Measurements from ENCODE around the gene SLX9.
"Not testable (repeated sequence)": the region's sequence is repeated elsewhere in the genome, so short reads cannot be mapped to it uniquely, and the experiment has no call there.

Gene SLX9

DNA sequence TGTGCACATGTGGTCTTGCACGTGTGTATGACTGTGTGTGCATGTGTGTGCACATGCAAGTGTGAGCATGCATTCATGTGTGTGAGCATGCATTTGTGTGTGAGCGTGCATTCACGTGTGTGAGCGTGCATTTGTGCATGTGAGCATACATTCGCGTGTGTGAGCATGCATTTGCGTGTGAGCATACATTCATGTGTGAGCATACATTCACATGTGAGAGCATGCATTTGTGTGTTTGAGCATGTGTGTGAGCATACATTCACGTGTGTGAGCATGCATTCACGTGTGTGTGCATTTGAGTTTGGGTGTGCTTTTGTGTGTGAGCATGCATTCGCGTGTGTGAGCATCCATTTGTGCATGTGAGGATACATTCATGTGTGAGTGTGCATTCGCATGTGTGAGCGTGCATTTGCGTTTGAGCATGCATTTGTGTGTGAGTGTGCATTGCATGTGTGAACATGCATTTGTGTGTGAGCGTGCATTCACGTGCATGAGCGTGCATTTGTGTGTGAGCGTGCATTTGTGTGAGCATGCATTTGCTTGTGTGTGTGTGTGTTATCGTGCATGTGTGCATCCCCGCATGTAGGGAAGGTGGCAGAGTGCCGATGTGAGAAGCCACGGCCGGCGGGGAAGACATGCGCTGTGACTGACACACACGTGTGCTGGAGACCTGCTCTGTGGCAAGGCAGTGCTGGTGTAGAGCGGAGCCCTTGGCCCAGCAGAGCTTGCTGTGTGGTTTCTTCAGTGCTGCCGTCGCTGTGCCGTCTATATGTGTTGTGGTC is 37.4 kb upstream of the SLX9 start:
- no peak for DNase-seq (ENCODE audit: low read depth)

DNA sequence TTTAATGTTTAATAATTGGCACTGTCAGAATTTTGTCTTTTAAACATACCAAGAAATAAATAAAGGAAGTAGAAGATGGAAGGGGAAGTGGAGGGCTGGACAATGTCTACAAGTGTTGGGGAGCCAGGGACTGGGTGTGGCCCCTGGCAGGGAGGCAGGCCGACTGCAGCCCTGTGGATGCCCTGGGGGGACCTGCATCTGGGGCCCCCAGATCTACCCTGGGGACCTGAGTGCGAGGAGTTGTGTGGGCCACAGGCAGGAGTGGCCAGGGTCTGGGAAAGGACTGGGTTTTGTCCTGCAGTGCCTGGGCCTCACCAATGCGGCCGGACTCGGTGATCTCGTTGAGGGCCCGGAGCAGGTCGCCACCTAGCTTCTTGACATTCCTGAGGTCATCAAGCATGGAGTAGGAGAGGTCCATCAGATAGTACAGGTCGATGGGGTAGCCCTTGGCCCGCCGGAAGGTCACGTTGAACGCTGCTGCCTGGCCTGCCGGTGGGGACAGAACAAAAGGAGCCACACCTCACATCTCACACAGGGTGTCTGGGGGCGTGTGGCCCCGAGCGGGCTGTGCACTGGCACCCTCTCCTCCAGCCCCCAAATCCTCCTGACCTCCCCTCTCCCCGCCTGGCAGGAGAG is 36.7 kb upstream of the SLX9 start:
- DNase-seq (ENCODE audit: low read depth), result no peak

DNA sequence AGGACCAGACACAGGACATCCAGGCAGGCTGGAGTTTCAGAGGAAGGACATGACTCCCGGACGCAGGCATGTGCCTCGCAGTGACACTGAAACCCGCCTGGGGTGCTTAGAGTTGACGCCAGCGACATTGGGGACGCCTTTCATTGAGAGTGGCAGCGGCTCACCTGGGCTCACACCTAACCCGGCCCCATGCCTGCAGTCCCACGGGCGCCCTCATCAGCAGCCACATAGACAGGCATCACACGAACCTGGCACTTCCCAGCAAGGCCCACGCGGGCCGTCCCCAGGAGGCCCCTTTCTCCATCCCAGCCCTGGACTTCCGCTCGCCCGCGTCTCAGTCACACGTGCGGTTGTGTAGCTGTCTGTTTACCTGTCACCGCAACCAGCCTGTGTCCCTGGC is 36.1 kb upstream of the SLX9 start:
- no peak for DNase-seq (ENCODE audit: low read depth)

DNA sequence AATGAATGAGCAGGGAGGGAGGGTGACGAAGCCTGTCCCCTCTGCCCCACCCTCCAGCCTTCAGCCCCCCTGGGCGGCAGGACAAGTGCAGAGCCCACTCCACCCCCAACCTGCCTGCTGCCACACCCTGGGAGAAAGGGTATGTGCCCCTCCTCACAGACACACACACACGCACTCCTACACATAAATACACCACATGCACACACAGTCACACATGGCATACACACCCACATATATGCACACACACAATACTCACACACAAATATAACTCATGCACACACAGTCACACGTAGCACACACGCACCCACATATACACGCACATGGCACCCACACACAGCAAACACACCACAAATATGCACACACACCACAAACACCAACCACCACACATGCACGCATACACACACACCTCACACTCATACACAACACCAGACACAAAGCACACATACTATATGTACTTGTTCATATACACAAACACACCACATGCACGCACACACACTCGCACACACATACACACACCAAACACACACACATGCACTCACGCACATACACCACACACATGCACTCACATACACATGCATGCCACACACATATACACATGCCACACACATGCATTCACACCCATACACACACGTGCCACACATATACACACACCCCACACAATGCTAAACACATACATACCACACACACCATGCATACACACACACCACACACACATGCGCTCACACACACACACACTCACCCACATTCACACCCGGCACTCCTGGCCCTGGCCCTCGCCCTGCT is 35.5 kb upstream of the SLX9 start:
- DNase-seq (ENCODE audit: low read depth), result no peak

DNA sequence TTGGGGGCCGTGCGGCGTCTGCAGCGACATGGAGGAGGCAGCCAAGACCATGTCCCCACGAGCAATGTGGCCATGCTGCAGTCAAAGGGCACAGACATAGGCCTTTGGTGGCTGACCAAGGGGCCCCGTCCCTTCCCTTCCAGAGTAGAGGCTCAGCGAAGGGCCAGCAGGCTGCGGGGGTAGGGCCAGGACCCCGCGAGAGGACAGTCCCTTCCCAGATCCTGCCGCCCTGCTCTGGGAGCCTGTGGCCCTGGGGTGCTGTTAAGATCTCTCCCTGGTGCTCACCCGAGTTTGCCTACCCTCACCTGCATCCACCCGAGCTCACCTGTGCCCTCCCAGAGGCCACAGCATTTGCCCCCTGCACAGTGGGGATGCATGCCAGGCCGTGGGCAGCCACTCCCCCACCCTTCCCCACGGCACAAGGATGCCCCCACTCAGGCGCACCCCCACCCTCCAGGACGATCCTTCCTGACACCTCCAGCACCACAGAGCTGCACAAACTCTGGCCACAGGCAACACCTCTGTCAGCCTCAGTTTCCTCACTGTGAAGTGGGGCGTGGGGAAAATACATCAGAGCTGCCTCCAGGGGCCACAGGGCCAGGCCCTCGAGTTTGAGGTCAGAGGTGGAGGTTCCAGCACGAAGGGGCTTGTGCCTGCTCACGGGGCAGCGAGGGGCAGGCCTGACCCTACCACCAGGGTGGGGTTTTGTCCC is 34.7 kb upstream of the SLX9 start:
- no peak for DNase-seq (ENCODE audit: low read depth)

DNA sequence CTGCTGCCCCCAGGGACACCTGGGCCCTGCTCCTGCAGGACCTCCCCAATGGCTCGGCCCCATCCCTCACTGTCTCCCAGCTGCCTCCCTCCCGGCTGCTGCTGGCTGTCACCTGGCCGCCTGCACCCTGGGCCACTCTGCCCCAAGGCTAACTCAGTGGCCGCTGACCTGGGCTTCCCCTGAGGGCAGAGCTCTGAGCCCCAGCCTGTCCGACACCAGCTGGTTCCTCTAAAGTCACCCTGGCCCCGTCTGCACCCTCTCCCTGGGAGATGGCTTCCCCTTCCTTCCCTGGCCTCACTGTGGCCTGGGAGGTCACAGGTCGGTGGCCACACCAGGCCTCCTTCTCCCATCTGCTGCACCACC is 34.1 kb upstream of the SLX9 start:
- DNase-seq (ENCODE audit: low read depth), result no peak

DNA sequence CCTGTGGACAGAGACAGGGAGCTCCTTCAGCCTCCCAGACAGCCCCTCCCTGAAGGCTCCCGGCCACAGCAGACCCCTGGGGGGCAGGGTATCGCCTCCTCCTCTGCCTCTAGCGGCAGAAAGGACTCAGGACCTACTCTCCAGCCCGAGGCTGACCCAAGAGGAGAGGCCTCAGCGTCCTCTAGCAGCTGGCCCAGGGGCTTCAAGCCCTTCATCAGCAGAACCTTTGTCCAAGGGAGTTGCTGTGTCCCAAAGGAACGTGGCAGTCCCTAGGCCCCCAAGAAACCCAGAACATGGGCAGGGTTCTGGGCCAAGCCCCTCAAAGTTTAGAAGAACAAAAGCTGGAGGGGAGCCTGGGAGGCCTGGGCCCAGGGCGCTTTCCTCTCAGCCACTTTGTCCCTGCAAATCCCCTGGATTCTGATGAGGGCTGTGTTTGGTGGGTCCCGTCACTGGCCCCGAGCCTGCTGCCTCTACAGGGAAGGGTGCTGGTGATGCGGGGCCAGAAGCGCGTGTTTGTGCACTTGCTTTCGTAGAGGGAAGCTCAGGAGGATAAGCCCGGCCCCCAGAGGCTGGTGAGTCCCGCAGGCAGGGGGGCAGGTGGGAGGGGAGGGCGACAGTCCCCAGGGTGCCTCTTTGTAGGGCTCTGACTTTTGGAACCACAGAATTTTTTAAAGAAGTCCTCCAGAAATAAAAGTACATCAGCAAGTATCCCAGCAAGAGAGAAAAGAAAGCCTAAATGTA is 32.4 kb upstream of the SLX9 start:
- no peak for DNase-seq (ENCODE audit: low read depth)

DNA sequence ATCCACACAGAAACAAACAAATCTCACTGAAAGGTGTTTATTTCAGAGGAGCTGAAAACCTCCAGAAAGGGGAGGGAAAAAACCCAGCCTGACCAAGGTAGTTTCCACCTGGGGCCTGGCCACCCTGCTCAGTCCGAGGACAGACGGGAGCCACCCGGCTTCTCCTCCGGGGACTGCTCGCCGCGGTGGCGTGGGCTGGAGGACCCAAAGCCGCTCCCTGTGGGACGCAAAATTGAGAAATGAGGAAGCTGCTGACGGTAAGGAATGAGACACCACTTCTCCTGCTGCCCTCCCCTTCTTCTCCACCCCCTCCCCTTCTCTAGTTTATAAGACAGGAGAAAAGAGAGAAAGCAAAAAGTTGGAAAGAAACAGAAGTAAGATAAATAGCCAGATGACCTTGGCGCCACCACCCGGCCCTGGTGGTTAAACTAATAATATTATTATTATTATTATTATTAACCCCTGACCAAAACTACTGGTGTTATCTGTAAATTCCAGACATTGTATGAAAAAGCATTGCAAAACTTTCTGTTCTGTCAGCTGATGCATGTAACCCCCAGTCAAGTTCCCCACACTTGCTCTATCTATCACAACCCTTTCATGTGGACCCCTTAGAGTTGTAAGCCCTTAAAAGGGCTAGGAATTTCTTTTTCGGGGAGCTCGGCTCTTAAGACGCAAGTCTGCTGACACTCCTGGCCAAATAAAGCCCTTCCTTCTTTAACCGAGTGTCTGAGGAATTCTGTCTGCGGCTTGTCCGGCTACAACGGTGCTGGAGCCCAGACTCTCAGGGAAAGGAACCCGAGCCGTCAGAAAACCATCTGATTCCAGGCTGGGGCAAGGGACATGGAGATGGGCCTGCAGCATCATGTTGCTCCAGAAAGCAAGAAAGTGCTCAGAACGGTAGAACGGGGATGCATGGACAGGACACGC is 31.6 kb upstream of the SLX9 start:
- no peak for DNase-seq (ENCODE audit: low read depth)

DNA sequence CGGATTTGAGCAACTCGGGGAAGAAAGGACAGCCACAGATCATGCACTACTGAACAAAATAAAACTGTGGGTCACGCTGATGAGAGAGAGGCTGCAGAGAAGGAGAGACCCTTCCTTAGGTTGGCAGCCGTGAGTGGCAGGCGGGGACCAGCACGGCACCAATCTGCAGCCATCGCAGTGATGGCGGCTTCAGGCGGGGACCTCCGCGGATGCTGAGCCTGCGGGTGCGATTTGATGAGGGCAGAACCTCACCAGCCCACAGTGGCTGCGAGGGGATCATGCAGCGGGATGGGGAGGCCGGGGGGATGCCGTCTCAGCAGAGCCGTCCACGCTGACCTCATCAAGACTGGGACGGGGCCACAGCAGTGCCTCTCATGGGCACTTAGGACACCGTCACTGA is 30.9 kb upstream of the SLX9 start:
- no peak for DNase-seq (ENCODE audit: low read depth)

DNA sequence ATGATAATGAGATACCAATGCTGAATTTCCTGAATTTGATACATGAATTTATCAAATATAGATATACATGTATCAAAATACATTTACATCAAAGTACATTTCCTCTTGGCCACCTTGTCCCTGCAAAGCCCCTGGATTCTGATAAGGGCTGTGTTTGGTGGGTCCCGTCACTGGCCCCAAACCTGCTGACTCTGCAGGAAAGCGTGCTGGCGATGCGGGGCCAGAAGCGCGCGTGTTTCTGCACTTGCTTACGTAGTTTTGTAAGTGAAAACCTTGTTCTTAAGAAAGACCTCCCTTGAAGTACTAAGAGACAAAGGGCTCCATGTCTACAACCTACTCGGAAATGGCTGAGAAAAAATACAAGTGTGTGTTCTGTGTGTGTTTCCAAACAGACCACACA is 30.1 kb upstream of the SLX9 start:
- DNase-seq (ENCODE audit: low read depth), result no peak

DNA sequence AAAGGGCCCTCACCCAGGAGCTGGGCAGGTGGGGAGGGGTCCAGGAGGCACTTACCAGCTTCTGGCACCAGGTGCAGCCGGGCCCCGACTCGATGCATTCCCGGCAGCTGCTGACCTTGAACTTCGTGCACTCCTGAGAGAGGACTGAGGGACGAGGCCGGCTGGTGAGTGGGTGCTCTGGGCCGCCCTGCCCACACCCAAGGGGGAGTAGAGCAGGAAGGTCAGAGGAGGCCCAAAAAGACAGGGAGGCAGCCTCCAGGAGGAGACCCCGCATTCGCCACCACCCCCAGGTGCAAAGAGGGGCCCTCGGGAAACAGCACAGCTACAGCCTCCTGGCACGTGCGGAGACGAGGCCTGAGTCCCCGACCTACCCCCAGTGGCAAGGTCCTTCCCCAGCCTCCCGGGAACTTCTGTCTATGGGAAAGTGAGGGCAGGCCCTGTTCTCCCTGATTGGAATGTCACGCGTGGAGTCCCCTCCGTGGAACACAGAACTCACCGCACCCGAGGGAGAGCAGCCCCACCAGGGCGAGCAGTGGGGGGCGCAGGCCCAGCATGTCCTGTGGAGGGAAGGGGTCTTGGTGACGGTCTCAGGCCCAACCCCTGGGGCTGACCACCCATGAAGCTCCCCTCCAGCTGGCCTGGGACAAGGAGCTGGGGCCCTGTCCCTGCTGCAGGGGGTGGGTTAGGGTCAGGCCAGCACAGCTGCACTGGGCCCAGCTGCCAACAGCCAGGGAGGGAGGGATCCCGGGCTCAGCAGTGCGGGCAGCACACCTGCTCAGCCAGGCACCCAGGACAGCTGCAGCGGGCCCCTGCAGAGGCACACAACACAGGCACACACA is 29.4 kb upstream of the SLX9 start:
- no peak for DNase-seq (ENCODE audit: low read depth)

DNA sequence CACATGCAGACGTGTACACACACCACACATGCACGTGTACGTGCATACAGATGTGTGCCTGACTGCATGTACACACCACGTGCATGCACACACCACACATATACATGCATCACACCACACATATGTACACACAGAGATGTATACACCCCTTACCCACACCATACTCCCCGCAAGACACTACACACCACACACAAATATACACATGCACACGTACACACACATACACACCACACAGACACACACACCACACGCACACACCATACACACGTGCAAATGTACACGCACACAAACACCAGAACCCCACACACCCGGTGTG is 28.8 kb upstream of the SLX9 start:
- DNase-seq (ENCODE audit: low read depth), result no peak

DNA sequence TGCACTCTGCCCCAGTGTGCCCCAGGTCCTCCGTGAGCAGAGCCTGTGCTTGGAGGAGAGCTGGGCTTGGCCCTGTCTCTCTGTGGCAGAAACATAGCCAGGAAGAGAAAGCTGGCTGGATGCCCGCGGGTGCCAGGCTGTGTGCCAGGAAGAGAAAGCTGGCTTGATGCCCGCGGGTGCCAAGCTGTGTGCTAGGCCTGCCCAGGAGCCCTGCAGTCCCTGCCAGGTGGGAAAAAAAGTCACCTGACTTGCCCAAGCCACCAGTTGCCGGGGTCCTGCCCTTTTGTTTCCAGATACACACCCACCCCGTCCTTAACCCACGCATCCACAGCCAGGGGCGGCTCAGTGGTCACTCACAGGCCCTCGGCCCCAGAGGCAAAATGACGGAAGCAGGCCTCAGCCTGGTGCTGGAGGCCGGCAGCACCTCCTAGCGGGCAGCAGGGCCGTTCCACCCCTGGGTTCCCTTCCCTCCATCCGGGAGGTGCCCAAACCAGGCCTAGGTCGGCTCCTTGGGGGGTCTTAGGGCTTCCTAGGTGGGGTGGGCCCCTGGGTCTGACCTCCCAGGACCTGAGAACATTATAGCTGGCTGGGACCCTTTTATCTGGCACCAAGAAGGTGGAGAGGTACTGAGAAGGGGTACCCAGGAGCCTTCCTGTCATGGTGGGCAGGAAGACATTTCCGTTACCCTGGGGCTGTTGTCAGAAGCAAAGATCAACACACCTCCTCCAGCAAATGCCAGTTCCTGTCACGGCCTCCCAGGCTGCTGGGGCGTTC is 28.3 kb upstream of the SLX9 start:
- peak; percentile 33 for DNase-seq (ENCODE audit: low read depth)

DNA sequence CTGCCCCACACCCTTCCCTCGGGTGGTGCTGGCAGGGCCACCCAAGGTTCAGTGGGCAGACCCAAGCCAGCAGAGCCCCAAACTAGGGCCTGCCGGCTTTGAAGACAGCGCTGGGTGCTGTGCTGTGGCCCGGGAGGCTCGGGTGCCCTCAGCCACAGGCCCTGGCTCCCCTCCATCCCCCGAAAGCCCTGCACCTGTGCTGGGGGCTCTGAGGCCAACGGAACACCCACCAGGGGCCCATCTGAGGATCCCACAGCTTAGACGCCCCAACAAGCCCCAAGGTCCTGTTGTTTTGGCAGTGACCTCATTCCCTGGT is 27.7 kb upstream of the SLX9 start:
- no peak for DNase-seq (ENCODE audit: low read depth)

DNA sequence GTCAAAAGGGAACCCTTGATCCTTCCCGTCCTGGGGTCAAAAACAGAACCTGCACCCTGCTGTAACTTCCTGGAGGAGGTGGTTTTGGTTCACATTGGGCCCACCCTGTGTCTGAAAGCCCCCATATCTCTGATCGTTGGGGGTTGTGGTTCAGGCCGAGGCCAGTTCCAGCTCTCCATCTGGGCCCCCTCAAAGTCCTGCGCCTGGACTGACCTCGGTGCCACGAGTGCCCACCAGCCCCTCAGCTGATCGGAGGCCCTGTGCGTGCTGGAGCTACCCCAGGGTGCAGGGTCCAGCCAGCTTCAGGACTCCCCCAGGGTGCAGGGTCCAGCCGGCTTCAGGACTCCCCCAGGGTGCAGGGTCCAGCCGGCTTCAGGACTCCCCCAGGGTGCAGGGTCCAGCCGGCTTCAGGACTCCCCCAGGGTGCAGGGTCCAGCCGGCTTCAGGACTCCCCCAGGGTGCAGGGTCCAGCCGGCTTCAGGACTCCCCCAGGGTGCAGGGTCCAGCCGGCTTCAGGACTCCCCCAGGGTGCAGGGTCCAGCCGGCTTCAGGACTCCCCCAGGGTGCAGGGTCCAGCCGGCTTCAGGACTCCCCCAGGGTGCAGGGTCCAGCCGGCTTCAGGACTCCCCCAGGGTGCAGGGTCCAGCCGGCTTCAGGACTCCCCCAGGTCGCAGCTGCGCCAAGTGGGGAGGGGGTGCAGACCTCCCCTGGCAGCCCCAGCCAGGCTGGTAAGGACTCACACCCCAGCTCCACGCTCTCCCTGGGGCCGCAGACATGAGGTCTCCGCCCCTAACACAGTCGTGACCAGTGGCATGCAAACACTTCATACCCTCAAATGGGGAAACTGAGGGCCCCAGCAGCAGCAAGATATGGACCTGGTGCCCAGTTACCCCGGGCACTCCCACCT is 27.1 kb upstream of the SLX9 start:
- DNase-seq (ENCODE audit: low read depth), result not testable (repeated sequence)

DNA sequence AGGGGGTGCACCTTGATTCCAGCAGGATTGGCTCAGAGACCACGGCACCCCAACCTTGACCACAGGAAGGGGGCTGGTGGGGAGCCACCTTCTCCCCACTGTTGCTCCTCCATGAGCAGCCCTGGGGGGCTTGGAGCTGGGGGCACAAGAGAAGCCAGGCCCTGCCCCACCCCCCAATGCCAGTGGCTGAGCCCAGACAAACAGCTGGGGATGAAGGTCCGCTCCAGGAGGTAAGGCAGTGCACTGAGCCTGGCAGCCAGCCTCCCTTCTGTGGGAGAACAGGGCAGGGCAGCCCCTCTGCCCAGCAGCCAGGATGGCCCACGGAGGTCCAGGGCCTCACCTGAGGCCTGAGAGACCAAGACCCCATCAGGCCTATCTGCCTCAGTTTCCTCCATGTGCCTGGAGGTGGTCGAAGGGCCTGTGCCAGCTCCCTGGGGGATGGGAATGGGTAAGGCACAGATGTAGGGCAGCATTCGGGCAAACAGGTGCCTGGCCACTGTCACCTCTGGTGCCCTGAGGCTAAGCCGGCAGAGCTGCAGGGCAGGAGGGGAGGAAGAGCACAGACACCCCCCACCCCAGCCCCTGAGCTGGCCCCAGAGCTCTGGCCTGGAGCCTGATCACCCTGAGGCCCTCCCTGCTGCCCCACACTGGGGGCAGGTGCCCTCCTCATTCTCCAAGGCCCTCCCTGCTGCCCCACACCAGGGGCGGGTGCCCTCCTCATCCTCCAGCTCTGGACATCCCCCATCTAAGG is 26.2 kb upstream of the SLX9 start:
- DNase-seq (ENCODE audit: low read depth), result no peak

DNA sequence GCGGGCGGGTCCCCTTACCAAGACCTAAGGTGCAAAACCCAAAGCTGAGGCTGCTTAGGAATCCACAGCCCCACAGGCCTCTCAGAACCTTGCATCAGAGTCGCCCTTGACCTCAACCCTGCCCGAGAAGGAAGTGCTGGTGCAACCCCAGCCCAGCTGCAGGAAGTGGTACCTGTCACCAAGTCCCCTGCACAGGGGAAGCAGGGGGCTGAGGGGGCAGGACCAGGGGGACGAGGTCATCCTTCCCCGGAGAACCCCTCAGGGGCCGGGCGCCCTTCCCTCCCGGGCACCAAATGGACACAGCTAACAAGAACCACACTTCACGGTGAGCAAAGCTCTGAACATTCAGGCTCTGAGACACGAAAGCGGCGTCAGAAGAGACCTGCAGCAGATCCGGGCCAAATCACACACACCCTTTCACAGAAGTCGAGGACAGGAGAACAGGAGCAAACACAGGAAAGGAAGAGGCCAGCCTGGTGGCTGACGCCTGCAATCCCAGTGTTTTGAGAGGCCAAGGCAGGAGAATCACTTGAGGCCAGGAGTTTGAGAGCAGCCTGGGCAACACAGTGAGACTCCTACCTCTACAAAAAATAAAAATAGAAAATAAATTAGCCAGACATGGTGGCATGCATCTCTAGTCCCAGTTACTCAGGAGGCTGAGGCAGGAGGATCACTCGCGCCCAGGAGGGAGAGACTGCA is 25.5 kb upstream of the SLX9 start:
- DNase-seq (ENCODE audit: low read depth), result peak; percentile 46
